HG02981 (cell line): ENCODE results near the gene KIAA1328.
"Not testable (repeated sequence)": the region's sequence is repeated elsewhere in the genome, so short reads cannot be mapped to it uniquely, and the experiment has no call there.

Source experiments
- ATAC-seq: cut with Tn5 transposase; IDR thresholded peaks from one replicate; pipeline ENCODE4 v1.9.1; 2021; ENCODE audit warnings: mild to moderate bottlenecking, moderate library complexity; ENCODE audit not compliant: unreplicated experiment

KIAA1328 gene

DNA sequence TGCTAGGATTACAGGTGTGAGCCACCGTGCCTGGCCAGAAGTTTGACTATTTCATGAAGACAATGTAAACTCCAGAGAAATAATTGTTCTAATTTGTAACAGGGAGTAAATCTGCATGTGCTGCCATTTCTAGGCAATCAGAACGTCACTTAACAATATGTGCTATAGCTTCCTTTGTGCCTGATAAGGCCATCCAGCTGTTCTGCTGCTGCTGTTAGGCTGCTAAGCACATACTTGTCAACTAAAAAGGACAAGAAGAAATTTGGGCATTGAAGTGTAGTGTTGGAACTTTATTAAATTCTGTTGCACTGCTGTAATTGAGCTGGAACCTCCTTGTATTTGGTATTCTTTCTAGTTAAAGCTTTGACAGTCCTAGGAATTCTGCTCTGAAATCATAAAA, 57.1 kb downstream of the KIAA1328 start:
- no peak for ATAC-seq

- ATAC-seq, result no peak
Measured at GRCh38 chr18:36887114-36887513, 58.2 kb downstream of the KIAA1328 start.

- ATAC-seq, result no peak
Measured at GRCh38 chr18:36887864-36888263, 58.9 kb downstream of the KIAA1328 start.

DNA sequence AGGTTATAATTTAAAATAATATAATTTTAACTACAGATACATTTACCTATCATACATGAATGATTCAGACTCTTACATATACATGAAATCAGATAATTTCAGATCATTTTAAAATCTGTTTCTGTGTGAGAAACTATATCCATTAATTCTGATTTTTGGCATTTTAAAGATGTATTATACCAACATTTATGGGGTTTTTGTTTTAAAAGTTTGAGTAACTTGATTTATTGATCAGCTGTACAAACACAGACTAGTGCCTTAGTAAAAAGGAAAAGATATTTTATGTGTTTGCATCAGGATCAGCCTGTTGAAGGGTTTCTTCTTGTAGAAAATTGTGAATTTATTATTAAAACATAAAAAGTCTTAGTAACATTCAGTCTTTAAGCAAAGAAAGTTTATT, 59.9 kb downstream of the KIAA1328 start:
- no peak for ATAC-seq

- ATAC-seq, result no peak
Measured at GRCh38 chr18:36889321-36889720, 60.4 kb downstream of the KIAA1328 start.

DNA sequence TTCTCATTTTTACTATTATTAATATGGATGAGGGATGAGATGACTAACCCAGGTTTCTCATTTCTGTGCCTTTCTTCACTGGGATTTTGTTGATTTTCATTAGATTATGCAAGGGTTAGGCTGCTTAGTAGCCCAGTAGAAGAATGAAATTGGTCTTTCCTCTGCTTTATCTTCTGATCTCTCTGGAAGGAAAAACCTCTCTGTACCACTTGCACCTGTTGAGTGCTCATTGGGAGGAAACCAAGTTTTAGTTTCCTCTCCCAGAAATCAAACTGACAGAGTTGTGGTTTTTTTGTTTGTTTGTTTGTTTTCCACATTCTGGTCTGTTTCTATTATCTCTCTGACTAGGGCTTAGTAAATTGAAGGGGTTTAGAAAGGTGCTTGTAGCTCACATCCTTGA, 60.8 kb downstream of the KIAA1328 start:
- ATAC-seq, result no peak

DNA sequence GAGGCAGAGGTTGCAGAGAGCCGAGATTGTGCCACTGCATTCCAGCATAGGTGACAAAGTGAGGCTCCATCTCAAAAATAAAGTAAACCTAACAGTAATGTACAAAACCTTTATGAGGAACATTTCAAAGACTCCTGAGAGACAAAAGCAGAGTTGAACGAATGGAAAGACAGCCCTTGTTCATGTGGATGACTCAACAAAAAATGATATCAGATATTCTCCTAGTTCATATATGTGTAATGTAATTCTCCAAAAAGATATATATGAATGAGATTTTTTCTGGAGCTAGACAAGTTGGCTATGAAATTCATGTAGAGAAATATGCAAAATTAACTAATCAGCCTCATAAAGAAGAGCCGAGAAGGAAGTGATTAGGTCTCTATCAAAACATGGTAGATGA, 61.7 kb downstream of the KIAA1328 start:
- ATAC-seq, result no peak

GRCh38 chr18:36893227-36893626, 64.3 kb downstream of the KIAA1328 start:
- ATAC-seq, result no peak

- ATAC-seq, result no peak
Measured at GRCh38 chr18:36895606-36896005, 66.7 kb downstream of the KIAA1328 start.

GRCh38 chr18:36897253-36897652, 68.3 kb downstream of the KIAA1328 start:
- ATAC-seq, result no peak

DNA sequence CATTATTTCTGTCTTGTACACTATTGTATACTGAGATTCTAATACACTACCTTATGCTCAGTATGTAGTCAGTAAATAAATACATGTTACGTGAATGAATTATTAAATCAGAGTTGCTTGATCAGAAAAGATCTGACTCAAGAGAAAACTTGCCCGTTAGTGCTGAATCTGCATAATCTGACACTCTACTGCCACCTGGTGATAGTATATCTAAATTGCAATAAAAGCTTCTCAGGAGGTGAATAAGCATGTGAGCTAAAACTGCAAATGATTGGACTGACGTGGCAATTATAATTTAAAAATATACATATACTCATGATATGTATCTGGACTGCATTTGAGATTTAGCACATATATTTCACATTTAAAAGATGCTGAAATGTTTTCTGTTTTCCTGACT, 70.4 kb downstream of the KIAA1328 start:
- ATAC-seq, result no peak

GRCh38 chr18:36900466-36900865, 71.5 kb downstream of the KIAA1328 start:
- ATAC-seq, result no peak

- no peak for ATAC-seq
Measured at GRCh38 chr18:36901277-36901701, 72.4 kb downstream of the KIAA1328 start.

DNA sequence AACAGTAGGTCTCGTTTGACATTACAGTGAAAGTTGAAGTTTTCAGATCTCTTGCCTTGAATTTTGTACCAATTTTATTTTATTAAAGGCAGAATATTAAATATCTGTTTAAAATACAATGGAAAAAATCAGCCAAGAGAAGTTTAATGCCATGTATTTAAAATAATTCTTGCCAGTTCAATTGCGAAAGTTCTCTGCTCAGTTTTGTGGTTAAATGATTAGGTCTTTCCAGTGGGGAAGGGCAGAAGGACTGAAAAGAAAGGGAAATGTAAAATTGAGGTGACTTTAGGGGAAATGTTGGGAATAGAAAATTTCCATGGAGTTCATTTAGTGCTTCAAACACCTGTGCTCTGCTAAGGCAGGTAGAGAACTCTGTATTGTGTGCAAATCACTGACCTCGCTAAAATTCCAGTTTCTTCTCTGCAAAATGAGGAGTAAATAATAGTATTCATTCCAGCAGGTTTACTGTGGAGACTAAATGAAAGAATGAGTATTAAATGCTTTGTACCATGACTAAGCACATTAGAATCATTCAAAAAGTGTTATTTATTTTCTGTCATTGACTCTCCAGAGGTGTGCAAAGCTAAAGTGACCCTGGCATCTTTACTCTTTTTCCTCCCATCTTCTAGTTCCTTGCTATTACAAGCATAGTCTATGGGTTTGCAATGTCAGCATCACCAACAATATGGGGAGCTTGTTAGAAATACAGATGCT, 74.4 kb downstream of the KIAA1328 start:
- no peak for ATAC-seq

- no peak for ATAC-seq
Measured at GRCh38 chr18:36905571-36905970, 76.6 kb downstream of the KIAA1328 start.

GRCh38 chr18:36909282-36909681, 80.4 kb downstream of the KIAA1328 start:
- not testable (repeated sequence) for ATAC-seq

DNA sequence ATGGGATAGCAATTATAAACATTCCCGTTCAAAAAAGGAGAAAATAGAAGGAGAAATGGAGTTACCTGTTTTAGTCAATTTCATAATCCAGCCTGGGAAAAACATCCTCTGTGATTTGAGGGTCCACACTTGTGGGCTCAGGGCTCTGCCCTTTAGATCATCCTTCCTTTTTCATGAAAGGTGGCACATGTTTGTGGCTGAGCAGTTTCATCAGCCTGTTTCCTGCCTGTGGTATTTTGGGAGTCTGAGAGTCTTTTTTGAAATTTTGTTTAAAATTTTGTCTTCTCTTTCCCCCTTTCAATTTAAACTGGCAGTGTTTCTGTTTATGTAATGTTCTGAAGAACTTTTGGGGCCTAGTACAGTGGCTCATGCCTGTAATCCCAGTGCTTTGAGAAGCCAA, 84.0 kb downstream of the KIAA1328 start:
- ATAC-seq, result no peak

DNA sequence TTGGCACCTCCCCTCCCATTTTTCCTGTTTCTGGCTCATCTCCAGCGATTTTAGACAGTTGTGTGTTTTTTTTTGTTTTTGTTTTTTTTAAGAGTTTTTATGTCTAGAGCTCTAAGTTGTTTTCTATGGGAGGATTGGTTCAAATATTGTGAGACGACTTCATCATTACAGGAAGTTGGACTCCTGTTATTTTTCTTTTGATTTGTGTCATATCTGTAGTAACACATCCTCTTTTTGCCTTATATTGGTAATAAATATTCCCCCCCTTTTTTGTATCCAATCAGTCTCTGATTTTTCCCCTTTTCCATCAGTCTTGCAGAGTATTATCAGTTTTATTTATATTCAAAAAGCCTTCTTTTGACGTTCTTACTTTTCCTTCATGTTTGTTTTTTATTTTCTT, 89.0 kb downstream of the KIAA1328 start:
- ATAC-seq, result no peak

GRCh38 chr18:36929601-36930000, 100.7 kb downstream of the KIAA1328 start:
- no peak for ATAC-seq

GRCh38 chr18:36931106-36931505, 102.2 kb downstream of the KIAA1328 start:
- no peak for ATAC-seq

GRCh38 chr18:36933552-36933951, 104.6 kb downstream of the KIAA1328 start:
- ATAC-seq, result no peak

GRCh38 chr18:36934884-36935283, 106.0 kb downstream of the KIAA1328 start:
- no peak for ATAC-seq

GRCh38 chr18:36942264-36942663, 113.3 kb downstream of the KIAA1328 start:
- no peak for ATAC-seq
